ENCODE measurements around the gene FEM1B.

The FEM1B gene

DNA sequence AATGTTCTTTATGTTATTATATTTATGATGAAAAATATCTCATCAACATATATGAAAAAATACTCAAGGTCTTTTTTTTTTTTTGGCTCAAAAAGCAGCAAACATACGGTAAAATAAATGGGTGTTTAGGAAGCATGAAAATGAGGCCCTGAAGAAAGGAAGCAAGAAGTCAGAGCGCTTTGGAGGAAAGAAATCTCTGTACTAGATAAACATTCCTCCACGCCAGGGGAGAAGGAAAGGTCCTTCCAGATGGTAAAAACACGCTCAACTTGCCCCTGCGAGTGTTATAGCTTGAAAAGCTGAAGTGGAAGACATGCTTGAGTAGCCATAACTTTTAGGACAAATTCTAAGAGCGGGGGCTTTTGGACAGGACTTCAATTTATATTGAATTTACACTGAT, 52.9 kb downstream of the FEM1B start:
- no peak for DNase-seq

DNA sequence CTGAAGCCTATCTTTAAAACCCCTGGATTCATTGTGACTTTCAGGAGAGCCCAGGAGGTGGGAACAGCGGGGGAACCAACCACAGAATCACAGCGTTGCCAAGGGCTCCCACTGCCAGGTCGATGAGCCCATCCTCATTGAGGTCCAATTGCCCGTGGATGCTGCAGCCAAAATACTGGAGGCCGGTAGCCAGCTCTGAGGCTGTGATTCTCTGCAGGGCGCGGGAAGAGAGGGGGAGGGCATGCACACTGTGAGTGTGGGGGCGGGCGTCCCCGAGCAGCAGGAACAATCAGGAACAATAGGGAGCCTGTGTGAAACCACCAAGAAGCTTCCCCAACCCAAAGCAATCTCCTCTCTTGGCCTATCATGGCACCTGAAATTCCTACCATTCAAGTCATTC, 53.4 kb downstream of the FEM1B start:
- DNase-seq: no peak

DNA sequence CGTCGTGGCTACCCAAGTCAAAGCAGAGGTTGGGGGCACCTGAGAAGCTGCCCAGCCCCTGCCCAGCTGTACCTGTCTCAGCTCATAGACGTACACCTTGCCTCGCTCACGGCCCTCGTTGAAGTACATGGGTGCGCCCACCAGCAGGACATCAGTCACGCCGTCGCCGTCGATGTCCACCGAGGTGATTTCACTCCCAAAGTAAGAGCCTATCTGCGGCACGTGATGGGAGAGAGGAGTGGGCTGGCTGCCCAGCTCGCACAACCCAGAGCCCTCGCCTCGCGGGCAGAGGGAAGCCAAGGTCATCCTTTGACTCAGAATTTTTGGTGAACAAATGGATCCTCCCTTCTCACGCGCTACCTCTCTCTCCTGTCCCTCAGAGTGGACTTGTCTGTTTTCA, 54.7 kb downstream of the FEM1B start:
- DNase-seq: no peak

DNA sequence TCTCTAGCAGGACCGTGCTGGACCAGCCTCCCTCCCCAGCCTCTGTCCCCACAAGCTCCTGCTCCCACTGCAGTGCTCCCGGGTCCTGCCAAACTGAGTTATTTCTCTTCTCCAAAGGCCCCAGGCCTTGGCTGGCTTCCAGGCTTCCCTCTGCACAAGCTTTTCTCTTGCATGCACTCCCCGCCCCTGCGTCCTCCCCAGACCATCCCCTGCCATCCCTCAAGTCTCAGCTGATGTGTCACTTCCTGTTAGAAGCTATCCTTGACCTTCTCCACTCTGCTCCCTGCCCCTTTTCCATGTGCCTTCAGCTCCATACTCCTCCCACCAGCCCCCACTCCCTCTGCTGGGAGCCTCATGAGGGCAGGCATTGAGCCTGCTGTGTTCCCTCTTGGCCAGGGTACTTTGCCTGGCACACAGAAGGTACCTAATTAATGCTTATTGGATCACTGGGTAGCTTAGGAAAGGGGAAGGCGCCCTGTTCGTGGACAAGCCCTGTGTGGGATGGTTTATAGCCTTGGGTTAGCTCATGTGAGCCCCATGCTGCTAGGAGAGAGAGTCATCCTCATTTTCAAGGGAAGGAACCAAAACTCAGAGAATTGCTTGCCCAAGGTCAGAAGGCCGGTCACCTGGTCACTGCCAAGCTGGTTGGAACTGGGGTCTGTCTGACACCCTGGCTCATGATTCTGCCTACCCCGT, 56.4 kb downstream of the FEM1B start:
- no peak for DNase-seq

DNA sequence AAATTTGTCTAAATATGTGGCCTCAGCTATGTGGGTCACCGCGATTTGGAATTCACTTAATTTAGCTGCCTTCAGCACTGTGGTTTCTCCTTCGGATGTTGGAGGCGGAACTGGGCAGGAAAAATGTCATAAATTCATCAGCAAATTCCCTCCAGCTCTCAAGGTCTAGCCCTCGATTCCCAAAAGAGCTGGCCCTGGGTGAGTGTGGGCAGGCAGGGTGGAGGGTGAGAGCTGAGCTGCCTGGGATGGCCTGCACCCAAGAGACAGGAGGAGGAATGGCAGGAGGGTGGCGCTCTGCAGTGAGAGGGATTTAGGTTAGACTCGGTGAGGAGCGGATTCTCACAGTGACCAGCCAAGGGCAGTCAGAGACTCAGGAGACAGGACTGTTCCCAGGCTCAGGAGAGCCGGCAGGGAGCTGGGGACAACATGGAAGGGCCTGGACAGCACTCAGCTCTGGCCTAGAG, 57.1 kb downstream of the FEM1B start:
- no peak for DNase-seq

DNA sequence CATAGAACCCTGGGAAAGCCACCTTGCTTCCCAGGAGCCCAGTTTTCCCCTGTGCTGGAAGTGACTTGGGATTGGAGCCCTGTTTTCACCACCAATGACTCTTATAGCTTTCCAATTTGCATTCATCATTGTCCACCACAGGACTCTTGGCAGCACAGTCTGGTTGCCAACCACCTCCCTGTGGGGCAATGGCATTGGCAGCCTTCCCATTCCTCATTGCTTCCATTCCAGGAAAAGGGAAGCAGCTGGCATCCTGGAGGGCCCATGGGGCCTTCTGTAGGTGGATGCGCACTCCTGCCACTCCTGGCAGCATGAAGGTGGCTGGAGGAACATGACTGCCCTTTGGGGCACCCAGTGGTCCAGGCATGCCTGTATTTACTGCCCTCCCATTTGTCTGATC, 57.7 kb downstream of the FEM1B start:
- no peak for DNase-seq

GRCh38 chr15:68335655-68336054, 58.1 kb downstream of the FEM1B start:
- DNase-seq: no peak

GRCh38 chr15:68336516-68336915, 59.0 kb downstream of the FEM1B start:
- no peak for DNase-seq

DNA sequence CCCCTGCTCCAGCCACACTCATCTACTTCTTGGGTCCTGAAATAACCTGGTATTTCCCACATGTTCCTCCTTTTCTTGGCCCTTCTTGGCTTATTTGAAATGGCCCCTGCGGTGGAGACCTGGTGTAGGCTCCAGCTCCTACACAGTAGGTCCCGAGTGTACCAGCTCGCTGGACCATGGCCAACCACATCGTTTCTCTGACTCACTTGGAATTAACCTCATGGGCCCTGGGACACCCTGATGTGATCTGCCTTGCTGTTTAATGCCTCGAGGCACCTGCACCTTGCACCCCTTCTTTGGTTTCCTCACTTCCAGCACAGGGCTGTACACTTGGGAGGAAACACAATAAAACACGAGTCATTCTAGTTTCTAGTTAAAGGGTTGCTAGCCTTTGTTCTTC, 60.3 kb downstream of the FEM1B start:
- no peak for DNase-seq

DNA sequence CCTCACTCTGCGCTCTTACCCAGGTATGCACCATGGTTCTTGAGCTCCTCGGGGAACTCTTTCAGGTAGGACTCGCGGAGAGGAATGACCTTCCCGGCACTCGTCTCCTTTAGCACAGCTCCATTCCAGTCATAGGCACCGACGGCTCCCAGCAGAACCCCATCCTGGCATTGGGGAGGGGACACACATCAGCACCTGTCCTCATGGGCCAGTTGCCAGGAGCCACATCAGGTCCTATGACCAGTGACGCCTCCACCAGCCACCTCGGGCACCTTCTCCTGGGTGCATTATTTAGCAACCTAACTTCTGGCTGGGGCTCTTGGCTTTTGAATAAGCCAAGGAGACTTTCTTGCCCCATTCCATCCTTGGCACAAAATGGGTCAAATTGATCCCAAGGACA, 61.9 kb downstream of the FEM1B start:
- DNase-seq: no peak

DNA sequence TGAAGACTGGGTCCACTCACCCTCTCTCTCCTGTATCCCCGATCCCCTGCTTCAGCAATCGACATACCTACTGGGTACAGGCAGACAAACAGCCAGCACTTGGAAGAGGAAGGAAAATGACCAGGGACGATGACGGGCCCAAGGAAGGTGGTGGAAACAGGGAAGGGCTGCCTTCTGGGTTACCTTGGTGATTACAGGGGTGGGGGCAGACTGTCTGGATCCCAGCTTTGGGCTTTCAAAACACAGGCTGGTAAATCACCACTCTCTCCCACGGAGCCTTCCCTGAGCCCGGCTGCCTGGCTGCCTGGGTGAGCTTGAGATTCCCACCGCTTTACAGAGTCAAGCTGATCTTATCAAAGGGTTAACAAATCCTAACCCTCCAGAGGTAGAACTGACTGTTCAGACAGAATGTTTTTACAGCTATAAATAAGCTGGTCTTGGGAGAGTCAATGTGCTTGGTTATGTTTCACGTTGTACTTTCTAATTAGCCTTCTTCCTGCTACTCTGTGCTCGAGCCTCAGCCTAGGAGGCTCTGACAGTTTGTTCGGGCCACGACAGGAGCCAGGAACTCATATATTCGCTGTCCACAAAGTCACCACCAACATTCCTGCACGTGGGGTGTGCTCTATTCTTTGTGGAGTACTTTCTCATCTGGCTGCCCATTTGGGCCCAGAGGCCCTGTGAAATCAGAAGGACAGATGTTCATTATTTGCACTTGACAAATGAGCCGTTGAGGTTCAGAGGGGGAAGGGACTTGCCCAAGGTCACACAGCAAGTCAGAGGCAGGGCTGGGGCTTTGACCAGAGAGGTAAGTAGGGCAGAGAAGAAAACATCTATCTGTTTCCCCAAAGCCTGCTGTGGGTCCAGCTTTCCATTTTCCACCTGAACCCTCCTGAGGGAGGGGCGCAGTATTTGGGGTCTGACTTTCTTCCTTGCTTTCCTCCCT, 63.5 kb downstream of the FEM1B start:
- DNase-seq: no peak

DNA sequence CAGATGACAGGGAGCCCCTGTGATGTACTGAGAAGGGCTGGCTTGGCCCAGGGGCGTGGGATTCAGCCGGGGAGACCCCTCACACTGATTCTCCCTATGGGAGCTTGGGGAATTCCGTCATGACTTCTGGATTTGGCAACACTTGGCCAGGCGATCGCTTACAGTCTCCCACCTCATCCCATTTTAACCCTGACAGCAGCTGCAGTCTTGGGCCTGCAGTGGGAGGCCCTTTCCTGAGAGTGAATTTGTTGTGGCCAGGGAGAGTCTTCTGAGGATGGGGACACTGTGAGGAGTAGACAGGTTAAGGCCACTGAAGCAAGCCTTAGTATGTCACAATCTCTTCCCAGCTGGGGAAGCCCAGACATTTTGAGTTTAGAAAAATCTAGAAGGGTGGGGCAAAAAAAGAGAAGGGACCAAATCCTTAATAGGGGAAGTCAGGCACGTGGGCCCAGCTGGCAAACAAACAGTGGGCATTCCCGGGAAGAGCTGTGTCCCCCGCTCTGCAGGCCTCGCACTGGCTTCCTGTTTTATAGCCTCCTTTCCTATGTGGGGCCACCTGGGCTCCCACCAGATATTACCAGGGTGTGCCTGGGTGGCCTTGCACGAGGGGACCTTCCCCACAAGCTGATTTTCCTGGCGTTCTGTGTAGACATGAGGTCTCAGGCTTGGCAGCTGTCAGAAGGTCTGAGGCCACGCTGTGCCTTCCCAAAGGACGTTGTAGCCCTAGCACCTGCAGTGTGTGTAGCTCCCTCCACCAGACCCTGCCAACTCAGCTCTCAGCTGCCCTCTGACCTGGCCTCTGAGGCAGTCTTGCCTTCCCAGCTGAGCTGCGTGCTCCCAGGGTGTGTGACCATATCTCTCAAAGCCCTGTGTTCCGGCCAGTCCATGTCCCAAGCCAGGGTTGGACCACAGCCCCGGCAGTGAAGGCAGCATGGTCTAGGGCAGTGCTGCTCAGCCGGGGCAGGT, 64.5 kb downstream of the FEM1B start:
- DNase-seq: no peak

- DNase-seq: no peak
Observed at GRCh38 chr15:68343579-68344225, 66.2 kb downstream of the FEM1B start.

- DNase-seq: no peak
Observed at GRCh38 chr15:68344600-68344999, 67.1 kb downstream of the FEM1B start.
